Measurements from ENCODE around the gene GAB1.
A peak's percentile ranks its signal among the peaks of the same experiment; 100 is the strongest.

Gene GAB1

DNA sequence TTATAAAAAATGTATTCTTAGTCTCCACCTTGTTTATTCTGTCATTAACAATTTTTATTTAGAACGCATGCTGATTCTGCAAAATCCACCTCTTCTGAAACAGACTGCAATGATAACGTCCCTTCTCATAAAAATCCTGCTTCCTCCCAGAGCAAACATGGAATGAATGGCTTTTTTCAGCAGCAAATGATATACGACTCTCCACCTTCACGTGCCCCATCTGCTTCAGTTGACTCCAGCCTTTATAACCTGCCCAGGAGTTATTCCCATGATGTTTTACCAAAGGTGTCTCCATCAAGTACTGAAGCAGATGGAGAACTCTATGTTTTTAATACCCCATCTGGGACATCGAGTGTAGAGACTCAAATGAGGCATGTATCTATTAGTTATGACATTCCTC is 101.3 kb downstream of the GAB1 start:
- DNase-seq, result no peak
- intact Hi-C loops (cut with DNase I), result no loop called here

DNA sequence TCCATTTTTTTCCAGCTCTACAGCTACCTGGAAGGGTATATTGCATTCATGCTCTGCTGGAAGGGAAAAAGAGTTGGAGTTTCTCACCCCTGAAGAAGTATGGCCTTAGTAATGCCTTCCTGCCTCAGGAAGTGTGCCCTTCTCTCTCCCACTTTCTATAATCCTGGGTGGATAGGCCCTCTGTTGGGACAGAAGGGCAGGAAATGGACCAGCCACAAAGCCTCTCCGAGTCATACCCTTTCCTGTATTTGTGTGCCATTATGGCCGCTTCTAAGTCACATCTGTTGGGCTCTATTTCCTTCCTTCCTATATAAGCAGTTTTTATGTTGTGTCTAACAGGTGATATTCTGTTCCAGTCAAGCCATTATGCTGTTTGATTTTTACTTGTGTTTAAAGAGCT is 102.0 kb downstream of the GAB1 start:
- intact Hi-C loops (cut with DNase I), result no loop called here
- no peak for DNase-seq

DNA sequence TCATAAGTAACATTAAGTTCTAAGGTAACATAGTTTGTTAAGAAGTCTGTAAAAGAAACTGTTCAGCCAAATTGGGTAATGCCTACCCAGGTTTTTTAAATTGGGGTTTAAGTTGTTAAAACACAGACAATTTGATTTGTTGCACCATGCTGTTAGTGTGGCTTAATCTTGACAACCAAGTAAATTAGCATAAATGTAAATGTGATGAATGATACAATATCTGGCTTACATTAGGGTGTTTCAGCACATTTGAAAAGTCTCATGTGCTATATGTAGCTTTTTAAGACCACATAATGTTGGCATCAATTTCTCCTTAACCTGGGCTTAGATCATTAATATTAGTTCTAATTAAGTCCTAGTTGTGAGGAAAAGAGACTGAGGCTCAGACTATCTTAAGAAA is 104.4 kb downstream of the GAB1 start:
- DNase-seq, result no peak
- intact Hi-C loops (cut with DNase I), result no loop called here

DNA sequence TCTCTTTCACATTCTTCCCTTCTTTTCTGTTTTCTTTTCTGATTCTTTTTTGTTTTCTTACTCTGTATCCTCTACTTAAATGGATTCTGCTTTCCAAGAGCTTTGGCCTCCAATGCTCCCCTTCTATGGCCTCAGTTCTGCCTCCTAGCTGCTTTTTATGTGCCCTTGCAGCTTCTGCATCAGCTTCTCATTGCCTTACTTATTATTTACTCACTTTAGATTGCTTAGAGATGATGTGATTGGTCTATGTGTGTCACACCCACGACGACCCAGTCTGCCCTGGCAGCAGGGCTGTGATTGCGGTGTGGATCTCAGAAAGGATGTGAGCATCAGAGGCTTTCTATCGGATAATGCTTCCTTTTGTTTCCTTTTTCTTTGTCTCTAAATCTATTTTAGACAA is 105.0 kb downstream of the GAB1 start:
- peak in 31 of 42 donors; percentile 7 to 78 (median 44) for DNase-seq
- intact Hi-C loops (cut with DNase I), result no loop called here

DNA sequence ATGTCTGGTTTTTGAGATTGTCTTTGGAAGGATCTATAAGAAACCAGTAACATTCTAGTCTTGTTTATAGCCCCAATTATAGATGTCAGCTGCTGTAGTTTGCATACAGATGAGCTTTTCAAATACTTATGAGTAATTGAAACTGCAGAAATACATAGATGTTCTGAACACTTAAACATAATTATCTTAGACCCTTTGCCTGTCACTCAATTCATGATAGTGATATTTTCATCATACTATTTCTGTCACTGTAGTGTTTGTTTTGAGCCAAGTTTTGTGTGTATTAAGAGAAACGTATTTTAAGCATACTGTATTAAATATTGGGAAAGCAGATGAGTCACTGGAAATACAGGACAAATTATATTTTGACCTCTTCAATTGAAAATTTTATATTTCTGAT is 107.1 kb downstream of the GAB1 start:
- no peak for DNase-seq
- intact Hi-C loops (cut with DNase I), result no loop called here

DNA sequence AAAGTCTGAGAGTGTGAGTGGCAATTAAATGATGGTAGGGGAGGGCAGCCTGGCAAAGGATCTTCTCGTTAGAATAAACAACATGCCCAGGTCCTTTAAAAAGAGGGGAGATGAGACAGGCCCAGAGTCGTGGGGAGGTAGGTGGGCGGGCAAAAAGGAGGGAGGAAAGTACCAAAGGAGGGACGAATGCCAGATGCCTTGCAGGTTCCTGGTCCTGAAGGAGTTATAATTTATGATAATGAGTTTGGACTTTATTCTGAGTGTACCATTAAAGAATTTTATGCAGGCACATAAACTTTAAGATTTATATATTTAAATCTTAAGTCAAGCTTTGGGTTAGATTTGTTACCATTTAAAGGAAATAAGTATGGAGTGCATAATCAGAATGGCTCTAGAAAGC is 114.5 kb downstream of the GAB1 start:
- intact Hi-C loops (cut with DNase I), result no loop called here
- DNase-seq, result no peak

DNA sequence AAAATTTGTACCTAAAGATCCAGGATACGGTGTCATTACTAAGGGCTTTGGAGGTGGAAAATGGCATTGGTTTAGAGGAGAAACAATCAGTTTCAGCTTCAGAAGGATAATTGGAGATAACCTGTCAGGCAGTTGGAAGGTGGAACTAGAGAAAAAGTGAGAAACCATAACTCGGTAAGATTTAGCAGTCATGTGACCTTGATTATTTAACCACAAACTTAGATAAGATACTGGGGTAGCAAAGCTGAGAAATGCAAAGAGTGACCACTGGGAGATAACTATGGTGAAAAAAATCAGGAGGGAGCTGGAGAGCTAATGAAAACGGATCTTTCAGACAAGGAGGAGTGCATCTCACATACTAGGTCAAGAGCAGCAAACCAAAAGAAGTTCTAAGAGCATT is 118.5 kb downstream of the GAB1 start:
- intact Hi-C loops (cut with DNase I), result no loop called here
- no peak for DNase-seq

DNA sequence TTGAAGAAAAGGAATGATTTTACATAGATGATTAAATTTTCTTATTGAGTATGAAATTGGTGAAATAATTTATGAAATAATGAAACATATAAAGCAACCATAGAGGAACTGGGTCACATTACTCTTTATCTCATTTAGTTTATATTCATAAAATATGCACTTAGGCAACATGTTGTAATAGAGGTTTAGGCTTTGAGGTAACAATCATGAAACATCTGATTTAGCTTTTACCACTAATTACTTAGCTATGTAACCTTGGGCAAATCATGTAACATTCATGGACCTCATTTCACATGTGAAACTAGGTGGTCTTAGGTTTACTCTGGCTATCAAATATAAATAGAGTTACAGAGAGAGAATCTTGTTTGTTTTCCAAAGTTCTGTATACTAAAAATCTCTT is 122.3 kb downstream of the GAB1 start:
- intact Hi-C loops (cut with DNase I), result no loop called here
- no peak for DNase-seq

DNA sequence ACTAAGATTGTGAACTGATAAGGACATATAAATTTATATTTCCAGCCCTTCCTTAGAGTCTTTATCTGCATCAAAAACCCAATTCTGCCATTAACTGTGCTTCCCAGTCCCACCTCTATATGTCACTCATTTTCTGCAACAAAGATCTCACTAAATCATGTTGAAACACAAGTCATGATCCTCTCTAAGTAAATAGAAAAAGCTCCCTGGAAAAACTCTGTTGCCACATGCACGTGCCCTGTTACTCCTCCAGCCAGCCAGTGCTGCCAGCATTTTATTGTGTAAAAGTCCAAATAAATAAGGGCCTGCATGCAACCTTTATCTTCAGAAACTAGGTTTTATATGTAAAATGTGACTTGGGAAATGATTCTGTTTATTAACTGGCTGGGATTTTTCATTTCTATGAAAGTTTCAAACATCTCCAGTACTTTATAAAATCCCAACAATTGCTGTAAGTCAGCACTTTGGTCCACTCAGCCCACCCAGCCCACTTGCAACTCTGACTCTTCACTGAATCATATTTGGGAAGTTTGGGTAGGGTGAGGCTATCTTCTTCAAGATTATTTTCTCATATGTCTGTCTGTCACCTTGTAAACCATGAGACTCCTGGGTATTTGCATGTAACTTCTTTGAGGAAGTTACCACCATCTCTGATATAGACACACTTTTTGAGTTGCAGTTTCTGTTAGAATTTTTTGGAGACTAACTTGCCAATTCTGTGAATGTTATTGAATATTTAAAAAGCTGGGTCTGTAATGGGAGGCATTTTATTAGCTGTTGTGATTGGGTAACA is 136.9 kb downstream of the GAB1 start:
- no peak for DNase-seq
- intact Hi-C loops (cut with DNase I), result no loop called here

DNA sequence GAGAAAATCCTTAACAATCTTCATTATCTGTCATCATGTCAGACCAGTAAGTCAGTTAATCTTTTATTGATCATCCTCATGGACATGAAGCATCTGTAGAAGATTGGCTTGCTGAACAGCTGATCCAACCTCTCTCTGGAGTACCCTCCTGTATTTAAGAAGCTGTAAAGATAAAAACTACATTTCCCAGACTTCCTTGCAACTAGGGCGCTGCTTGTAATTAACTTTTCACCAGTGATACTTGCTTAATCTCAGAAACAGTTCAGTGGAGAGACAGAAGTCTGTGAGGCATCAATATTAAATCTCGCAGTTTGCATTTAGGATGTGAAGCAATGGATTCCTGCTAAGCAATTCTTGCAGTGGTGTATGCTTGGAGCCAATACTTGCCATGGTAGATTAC is 140.8 kb downstream of the GAB1 start:
- no peak for DNase-seq
- intact Hi-C loops (cut with DNase I), result no loop called here

DNA sequence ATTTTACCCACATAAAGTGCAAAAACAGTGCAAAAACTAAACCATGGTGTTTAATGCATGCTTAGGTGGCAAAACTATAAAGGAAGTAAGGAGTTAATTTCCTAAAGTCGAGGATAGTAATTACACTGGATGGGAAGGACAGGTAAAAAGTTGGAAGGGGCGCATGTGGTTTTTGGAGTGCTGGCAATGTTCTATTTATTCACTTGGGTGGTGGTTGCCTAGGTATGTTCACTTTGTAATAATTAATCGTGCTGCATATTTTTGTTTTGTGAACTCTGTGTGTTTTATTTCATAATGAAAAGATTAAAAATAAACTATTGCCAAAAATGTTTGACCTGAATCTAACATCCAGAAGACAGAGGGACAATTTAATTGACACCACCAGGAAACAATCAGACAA is 144.7 kb downstream of the GAB1 start:
- no peak for DNase-seq
- intact Hi-C loops (cut with DNase I), result loop anchor here (5.0 to 10.0 kb wide), 3 partner anchors 104 to 277 kb away; partner anchors contain the start of gene GAB1

DNA sequence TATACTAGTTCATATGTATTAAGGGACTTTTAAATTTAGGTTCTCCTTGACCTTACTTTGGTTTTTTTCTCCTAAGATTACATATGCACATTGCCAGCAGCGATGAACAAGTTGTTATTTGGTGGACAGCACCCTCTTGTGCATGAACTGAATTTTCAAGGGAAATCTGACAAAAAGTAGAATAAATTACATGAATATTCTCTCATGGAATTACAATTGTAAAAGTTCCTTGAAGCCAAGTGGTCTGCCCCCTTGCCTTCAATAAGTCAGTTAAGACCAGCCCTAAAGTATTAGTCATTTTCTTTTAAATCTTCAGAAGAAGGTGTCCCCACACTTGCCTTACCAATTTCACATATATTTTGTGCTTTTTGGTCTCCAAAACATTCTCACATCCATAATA is 146.2 kb downstream of the GAB1 start:
- DNase-seq, result peak in 28 of 42 donors; percentile 18 to 80 (median 47)
- intact Hi-C loops (cut with DNase I), result loop anchor here (5.0 to 10.0 kb wide), 3 partner anchors 106 to 278 kb away; partner anchors contain the start of gene GAB1

DNA sequence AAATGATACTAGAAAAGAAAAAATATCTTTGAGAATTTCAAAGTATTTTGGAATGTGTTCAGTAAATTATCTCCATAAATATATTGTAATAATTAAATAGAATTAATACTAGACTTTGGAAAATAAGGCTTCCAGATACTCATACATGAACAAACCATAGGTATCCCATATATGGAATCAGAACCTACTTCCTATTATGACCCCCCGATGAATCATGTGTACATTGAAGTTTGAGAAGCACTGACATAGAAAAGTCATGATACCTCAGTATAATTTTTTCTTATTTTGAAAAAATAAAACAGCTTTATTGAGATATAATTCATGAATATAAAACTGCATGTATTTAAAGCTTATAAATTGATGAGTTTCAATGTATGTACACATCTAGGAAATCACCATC is 149.6 kb downstream of the GAB1 start:
- intact Hi-C loops (cut with DNase I), result loop anchor here (10.0 kb wide), 2 partner anchors 152 to 282 kb away; partner anchors contain the start of gene GAB1
- DNase-seq, result no peak

DNA sequence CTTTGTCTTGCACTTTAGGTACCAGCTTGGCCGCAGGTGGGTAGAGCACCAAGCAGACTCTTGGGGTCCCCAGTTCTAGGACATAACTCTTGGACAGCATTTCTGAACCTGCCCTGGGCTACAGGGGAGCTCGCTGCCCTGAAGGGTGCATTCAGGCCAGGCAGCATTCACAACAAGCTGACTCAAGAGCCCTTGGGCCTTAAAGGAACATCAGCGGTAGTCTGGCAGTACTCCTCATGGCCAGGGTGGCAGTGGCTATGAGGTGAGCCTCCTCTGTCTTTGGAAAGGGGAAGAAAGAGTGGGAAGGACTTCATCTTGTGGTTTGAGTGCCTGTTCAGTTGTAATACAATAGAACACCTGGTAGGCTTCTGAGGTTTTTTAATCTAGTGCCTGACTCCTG is 152.0 kb downstream of the GAB1 start:
- DNase-seq, result no peak
- intact Hi-C loops (cut with DNase I), result loop anchor here (10.0 kb wide), 2 partner anchors 154 to 284 kb away; partner anchors contain the start of gene GAB1

DNA sequence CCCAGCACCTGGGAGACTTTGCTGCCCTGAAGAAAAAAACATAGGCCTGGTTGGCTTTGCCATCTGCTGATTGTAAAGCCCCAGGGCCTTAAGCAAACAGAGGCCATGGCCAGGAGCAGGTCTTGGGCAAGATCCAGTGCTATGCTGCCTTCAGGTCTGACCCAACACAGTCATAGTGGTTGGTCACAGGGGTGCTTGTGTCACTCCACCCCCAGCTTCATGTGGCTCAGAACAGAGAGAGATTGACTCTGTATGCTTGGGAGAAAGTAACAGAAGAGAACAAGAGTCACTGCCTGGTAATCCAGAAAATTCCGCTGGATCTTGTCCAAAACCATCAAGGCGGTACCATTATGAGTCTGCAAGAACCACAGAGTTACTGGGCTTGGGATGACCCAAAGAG is 152.4 kb downstream of the GAB1 start:
- DNase-seq, result no peak
- intact Hi-C loops (cut with DNase I), result loop anchor here (10.0 kb wide), 2 partner anchors 154 to 284 kb away; partner anchors contain the start of gene GAB1

DNA sequence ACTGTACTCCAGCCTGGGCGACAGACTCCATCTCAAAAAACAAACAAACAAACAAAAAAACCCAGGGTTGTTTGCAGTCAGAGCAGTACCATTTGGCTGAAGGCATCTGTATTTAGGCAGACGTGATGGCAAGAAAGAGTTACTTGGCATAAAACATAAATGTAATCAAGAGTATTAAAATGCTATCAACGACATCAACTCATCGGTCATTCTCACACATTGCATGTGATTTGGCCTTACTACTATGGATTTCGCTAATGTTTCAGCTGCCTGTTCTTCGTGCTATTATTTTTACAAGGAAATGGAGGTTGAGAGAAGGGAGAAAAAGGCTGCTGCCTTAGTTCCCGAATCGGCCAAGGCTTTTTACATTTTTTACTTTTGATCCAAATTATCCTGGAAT is 161.3 kb downstream of the GAB1 start:
- intact Hi-C loops (cut with DNase I), result no loop called here
- no peak for DNase-seq

DNA sequence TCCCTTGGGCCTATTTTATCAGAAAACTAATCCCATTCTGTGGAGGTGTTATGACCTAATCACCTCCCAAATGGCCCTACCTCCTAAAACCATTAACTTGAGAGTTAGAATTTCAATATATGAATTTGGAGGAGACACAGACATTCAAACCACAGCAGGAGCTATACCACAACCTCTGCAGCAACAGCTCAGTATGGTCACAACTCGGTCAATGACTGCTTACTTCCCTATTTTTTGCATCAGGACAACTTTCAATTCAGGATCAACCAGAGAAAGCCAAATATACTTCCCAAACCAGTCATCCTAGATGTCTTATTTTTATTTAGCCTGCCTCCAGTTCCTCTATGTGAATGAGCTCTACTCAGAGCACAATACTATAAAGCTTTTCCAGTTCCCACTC is 165.6 kb downstream of the GAB1 start:
- intact Hi-C loops (cut with DNase I), result no loop called here
- DNase-seq, result no peak

DNA sequence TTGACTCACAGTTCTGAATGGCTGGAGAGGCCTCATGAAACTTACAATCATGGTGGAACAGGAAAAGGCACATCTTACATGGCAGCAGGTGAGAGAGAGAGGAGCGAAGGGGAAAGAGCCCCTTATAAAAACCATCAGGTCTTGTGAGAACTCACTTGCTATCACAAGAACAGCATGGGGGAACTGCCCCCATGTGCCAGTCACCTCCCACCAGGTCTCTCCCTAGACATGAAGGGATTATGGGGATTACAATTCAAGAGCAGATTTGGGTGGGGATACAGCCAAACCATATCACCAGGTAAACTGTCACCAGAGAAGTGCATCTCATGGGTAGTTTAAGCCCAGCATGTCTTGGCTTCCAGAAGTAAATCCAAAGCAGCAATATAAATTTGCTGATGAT is 169.4 kb downstream of the GAB1 start:
- no peak for DNase-seq
- intact Hi-C loops (cut with DNase I), result no loop called here

DNA sequence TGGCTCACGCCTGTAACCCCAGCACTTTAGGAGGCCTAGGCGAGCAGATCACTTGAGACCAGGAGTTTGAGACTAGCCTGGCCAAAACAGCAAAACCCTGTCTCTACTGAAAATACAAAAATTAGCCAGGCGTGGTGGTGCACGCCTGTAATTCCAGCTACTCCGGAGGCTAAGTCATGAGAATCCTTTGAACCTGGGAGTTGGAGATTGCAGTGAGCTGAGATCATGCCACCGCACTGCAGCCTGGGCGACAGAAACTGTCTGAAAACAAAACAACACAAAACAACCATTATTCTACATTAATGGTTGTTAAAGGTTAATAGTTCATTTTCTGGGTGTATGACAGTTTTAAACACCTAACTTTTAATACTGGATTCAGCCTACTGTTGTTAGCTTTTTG is 175.2 kb downstream of the GAB1 start:
- DNase-seq, result no peak
- intact Hi-C loops (cut with DNase I), result loop anchor here (10.0 kb wide), 2 partner anchors 177 to 307 kb away; partner anchors contain the start of gene GAB1

DNA sequence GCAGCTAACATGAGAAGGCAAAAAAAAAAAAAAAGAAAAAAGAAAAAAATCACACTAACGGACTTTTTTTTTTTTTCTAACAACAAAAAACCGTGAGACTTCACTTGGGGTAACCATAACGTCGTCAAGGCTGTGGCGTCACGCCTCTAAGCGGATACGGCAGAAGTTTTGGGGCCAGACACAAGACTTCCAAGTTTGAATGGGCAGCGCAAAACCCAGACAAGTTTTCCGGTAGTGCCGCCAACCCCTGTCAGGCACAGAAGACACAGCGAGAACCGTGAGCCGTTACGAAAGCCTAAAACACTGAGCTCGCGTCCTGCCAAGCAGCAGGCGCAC is 176.3 kb downstream of the GAB1 start:
- intact Hi-C loops (cut with DNase I), result loop anchor here (10.0 kb wide), 2 partner anchors 178 to 308 kb away; partner anchors contain the start of gene GAB1
- no peak for DNase-seq
